GM21381 (cell line): ENCODE results near the gene AQP2.

Experiments used
- ATAC-seq: cut with Tn5 transposase; IDR thresholded peaks from one replicate; pipeline ENCODE4 v1.9.1; 2021; ENCODE audit warnings: mild to moderate bottlenecking, moderate library complexity; ENCODE audit not compliant: unreplicated experiment

AQP2 gene, protein sequence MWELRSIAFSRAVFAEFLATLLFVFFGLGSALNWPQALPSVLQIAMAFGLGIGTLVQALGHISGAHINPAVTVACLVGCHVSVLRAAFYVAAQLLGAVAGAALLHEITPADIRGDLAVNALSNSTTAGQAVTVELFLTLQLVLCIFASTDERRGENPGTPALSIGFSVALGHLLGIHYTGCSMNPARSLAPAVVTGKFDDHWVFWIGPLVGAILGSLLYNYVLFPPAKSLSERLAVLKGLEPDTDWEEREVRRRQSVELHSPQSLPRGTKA

DNA sequence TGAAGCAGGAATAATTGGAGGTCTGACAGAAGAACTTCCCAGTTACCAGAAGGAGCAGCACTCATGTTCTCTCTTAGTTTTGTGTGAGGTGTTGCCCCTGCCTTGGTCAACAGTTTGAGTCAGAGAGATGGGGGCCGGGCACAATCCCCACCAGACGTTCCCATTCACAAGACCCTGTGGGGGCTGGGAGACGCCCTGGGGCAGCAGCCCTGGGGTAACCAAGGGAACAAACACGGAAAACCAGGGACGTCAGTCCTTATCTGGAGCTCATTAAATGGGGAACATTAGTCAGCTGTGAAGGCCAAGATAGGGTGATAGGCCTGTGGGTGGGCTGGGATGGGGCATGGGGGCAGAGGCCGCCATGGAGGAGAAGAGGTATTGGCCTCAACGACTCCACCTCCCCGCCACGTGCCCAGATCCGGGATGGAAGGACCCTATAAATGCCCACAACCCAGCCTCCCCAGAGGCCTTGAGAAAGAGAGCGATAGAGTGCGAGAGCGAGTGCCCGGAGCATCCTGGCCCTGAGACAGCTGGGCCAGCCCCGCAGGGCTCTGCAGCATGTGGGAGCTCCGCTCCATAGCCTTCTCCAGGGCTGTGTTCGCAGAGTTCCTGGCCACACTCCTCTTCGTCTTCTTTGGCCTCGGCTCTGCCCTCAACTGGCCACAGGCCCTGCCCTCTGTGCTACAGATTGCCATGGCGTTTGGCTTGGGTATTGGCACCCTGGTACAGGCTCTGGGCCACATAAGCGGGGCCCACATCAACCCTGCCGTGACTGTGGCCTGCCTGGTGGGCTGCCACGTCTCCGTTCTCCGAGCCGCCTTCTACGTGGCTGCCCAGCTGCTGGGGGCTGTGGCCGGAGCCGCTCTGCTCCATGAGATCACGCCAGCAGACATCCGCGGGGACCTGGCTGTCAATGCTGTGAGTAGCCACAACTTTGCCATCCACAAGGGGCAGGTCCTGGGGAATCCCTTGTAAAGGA lies at the start of gene AQP2:
Gene AQP2 (plus strand): TSS at position 465 of the 979 bp plus-strand sequence. CDS start 94 bp downstream, at position 559.
- no peak for ATAC-seq

DNA sequence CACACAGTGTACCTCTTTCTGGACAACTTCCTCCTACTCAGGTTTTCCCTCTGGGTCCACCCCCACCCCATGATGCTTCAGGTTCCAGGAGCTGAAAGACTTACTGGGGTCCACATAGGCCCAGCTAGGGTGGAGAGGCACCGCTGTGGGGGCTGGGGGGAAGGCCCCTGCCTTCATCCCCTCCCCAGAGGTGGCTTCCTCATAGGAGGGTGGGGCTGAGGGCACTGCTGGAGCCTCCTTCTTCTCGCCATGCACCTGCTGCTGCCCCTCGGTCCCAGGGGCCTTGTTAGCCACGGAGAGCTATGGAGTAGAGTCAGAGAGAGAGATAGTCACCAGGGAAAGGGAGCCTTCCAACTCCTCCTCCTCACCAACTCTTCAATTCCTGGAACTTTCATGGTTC lies 49.5 kb upstream of the AQP2 start:
- ATAC-seq, result no peak

DNA sequence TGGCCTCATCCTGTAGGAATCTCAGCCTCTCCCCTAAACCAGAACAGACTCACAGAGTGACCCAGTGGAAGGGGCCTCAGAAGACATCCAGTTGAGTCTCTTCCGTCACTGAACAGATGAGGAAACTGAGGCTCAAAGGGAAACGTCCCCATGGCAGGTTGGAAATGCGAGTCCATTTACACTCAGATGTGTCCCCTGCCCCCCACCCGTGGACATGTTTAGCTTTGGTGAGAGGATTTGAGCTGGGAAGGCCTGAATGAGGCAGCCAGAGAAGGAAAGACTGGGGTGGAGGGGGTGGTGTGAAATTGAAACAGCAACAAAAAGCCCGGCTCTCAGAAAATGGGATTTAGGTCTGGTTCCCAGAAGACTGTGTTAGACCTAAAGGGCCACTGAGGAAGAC lies 48.6 kb upstream of the AQP2 start:
- ATAC-seq, result no peak

DNA sequence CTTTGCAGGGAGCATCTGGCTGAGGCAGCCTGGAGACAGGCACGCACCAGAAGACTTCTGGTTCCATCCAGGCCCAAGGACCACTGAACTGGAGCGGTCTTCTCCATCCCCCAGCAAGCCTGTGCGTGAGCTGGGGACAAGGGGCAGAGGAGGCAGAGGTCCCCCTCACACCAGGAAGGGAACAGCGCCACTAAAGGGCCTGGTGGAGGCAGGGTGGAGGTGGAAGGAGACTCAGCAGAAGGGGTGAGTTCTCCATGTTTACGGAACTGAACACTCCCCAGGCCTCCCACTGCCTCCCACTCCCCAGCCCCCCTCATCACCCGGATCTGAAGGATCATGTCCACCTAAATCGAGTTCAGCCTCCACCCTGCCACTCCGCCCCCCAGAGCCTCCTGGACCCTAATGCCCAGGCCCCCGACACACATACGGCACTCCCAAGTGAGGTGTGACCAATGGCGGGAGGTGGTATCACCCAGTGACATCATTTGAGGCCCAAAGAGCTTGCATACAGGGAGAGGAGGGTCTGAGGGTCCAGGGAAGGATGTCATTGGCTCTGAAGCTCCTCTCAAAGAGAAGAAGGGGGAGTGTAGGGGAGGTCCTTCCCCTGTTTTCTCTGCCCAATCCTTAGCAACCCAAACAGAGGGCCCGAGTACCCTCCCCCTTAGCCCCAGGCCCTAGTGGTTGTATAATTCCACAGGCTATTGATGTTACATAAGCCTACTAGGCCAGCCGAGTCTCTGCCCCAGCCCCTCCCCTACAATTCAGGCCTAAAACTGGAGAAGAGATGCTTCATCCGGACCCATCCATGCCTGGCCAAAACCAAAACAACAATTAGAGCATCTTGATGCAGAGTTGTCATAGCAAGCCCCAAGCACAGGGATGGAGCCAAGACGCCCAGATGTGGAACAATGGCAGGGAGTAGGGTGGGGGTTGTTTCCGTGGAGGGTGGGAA lies 47.9 kb upstream of the AQP2 start:
- ATAC-seq, result no peak

DNA sequence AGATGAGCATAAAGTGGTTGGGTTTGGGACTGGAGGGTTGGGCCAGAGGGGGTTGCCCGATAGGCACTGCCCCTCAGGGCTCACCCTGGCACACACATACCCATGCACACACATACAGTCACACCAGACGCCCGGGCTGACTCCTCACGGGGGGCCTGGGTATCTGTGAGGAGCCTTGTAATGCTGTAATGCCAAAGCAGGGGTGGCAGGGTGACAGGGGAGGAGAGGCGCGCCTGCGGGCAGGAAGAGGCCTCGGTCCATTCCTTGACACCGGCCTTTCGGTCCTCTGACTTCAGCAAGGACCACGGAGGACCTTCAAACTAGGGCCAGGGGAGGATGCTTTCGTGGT lies 47.2 kb upstream of the AQP2 start:
- no peak for ATAC-seq

DNA sequence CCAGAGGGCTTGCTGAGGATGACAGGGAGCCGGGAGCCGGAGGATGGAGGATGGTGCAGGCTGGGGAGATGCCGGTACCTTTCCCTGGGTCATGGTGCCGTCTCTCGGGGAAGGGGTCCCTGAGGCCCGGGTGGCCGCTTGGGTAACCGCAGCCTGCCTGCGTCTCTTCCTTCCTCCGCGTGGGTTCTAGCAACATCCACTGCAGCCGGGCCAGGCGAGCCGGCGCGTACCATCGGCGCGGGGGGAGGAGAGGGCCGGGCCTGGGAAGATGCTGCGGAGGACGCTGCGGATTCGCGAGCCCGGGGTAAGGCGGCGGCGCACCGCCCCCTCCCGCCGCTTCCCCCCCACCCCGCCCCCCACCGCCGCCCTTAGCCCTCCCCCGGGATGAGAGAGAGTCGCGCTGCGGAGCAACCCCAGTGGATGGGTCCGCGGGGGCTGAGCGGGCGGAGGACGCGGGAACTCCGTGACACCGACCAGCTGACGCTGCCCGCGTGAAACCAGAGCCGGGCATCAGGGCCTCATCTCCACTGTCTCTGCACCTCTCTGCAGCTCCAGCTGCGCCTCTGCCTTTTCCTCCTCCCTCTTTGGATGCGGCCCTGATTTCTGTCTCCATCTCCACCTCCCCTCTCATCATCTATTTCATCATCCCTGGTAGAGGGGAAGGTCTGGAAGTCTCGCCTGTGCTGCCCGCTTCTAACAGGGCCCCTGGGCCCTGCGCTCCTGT lies 46.7 kb upstream of the AQP2 start, which contains the start of gene FAIM2:
Gene FAIM2 (minus strand): TSS at position 201 of the 724 bp plus-strand sequence. CDS start 108 bp downstream, at position 93.
- ATAC-seq, result no peak

DNA sequence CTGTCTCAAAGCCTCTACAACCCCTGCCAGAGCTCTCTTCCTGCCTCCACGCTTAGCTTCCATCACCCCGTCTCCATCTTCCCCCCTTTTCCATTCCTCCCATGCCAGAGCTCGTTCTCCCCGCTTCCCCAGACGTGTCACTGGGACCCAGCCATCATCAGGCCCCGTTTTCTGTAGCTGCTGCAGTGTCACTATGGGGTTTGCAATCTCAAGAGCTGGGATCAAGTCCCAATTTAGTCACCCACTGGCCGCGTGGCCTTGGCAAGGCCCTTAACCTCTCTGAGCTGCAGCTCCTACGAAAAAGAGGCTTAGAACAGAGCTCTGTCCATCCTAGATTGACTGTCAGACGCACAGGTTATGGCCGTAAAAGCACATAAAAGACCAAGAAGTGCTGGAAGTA lies 45.9 kb upstream of the AQP2 start:
- no peak for ATAC-seq

DNA sequence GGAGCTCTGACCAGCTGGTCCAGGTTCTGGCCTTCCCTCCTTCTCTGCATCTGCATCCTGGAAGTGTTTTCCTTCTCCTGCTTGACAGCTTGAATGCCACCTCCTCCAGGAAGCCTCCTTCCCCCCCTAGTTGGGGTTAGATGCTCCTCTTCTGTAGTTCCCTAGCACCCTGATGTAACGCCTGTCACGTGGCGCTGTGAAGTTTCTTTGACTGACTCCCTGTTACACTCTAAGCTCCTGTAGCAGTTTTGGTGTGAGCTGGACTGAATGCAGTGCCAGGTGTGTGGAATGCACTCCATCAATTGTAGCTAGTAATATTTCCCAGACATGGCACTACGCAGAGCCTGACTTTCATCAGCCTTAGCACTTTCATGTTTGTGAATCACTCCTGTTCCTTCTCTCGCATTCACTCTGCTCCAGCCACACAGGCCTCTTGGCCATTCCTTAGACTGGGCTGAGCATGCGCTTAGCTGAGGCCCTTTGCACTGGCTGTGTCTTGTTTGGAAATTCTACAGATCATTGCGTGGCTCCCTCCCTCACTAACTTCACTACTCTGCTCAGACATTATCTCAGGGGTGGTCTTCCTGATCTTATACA lies 44.7 kb upstream of the AQP2 start:
- no peak for ATAC-seq

DNA sequence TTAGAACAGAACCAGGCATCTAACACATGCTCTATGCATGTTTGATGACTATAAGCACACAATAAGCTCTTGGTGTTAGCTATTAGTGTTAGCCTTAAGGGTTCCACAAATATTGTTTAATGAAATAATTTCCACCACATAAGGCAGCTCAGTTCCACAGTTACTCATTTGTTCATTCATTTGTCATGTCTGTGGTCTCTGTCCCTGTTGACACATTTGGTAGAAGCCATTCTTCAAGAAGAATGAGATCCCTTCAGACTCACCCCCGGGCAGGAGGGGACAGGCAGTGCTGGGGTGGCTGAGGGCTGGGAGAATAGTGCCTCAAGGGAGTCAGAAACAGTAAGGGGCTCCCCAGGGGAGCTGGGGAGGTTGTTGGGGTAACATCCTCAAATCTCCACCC lies 43.2 kb upstream of the AQP2 start:
- no peak for ATAC-seq

DNA sequence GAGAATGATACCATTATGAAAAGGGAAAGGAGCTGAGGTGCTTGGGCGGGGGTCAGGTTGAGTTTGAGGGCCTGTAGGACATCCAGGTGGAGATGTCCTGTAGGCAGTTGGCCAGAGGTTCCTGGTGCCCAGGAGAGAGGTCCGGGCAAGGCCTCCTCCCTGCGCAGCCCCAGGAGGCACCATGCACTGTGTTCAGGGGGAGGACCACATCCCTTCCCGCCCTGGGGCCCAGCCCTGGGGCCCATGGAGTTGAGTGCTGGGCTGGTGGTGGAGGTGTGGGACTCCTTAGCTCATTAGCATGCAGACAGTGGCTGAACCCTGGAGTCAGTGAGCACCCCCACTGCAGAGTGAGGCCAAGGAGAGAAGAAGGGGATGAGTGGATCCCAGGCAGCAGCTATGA lies 41.2 kb upstream of the AQP2 start:
- no peak for ATAC-seq

DNA sequence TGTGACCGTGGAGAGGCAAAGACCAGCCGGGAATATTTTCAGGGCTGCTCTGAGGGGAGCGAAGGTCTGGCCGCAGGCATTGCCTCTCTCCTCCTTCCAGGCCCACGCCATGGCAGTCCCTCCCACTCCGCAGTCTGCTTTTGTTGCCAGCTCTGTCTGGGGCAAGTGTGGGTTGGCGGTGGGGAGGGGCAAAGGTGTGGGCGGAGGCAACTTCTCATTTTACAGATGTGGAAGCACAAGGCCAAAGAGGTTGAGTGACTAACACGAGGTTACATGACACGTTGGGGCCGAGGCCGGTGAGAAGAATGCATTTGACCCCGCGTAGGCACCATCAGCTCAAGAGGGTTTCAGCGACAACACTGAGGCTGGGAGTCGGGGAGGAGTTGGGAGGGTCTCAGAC lies 40.7 kb upstream of the AQP2 start:
- no peak for ATAC-seq

DNA sequence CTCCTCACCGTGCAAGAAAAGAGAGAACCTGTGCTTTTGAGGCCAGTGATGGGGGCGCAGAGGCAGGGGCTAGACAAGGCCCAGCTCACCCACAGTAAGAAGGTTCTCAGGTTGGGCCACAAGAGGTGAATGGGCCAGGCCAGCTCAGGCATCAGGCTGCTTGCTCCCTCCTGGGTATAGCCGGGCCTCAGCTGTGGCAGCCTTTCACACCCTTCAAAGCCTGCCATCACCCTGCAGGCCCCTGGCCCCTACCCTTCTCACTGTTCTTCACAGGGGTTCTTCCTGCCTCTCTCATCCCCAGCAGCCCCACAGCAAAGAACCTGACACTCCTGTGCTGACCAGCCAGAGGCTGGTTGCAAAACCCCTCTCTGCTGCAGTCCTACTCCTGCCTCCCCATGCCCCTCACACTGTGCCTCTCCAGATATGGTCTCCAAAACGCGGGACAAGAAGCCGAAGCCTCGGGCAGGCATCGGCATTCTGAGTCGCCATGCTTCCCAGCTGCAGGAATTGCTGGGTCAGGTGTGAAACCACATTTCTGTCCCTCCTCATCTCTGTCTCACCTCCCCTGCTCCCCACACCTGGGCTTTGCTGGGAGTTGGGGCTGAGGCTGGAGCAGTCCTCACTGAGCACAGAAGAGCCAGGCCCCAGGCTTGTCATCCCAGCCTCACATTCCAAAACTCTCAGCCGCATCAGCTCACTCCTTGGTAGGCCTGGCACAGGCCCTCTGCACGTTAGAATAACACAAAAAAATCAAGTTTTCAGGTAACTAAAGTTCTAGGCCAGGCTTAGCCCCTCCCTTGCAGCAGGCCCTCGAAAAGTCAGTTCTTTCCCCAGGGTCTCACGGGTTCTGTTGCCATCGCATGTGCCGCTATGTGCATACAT lies 40.0 kb upstream of the AQP2 start:
- ATAC-seq, result no peak

DNA sequence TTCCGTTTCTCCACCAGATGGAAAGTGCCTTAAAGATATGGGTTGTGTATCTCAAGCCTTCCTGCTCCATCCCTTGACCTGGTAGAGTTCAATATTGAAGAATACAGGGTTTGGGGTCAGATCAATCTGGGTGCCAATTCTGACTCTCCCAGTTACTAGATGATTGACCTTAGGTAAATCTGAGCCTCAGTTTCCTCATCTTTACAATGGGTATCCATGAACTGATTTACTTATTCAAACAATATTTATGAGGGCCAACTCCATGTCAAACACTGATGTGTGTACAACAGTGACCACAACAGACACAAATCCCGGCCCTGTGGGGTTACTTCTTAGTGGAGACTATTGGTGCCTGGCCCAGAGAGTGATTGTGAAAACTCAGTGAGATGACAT lies 39.3 kb upstream of the AQP2 start:
- ATAC-seq, result no peak

DNA sequence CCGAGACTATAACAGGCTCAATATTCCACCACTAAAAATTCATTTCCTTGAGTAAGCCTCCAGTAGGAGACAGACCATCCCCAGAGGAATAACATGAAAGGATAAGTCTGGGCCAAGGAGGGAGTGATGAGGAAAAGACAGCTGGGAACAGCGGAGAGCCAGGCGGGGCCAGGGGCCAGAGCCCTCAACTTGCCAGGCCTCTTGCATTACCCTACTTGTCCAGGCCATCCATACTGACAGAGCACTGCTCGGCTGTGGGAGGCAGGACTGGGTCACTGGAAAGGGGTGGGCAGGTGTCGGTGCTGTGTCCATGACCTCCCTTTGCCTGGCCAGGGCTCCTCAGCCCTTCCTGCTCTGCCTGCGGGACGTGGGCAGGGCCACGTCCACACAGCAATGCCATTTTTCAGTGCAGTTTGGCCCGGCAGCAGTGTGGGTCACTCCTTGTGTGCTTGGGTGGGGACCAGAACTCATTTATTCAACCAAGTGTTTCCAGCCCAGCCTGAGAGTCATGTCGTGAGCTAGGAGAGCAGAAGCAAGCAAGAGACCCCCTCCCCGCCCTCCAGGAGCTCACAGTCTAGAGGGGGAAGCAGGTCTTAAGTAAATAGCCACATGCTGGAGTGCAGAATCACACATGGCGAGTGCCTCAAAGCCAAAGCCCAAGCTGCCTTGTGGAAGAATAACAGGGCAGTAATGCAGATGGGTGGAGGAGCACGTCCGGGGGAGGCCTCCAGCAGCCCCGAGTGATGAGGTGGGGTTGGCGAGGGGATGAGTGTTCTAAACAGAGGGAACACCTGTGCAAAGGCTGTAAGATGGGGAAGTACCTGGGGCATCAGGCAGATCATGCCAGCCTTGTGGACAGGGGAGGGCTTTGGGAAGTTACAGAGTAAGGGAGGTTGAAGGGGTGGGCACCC lies 37.9 kb upstream of the AQP2 start:
- no peak for ATAC-seq

DNA sequence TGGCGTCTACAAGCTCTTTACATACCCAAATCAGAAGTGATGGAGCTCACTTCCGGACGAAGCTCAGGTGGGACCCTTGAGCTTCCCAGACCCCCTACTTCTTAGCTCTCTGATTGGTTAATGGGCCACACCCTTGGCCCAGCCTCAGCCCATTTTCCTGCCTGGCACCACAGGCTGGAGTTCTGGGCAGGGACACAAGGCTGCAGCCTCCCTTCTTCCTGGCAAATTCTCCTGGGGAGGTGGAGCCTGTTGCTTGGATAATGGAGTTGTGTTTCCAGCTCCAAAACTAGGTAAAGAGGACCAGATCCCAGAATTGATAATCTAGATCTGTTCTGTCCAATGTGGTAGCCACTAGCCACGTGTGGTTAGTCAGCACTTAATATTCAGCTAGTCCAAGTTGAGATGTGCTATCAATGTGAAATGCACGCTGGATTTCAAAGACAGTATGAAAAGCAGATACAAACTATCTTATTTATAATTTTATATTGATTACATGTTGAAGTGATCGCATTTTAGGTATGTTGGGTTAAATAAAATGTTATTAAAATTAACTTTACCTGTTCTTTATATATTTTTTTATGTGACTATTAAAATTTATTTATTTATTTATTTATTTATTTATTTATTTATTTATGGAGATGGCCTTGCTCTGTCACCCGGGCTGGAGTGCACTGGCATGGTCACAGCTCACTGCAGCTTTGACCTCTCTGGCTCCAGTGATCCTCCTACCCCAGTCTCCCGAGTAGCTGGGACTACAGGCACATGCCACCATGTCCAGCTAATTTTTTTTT lies 34.2 kb upstream of the AQP2 start:
- ATAC-seq, result no peak

DNA sequence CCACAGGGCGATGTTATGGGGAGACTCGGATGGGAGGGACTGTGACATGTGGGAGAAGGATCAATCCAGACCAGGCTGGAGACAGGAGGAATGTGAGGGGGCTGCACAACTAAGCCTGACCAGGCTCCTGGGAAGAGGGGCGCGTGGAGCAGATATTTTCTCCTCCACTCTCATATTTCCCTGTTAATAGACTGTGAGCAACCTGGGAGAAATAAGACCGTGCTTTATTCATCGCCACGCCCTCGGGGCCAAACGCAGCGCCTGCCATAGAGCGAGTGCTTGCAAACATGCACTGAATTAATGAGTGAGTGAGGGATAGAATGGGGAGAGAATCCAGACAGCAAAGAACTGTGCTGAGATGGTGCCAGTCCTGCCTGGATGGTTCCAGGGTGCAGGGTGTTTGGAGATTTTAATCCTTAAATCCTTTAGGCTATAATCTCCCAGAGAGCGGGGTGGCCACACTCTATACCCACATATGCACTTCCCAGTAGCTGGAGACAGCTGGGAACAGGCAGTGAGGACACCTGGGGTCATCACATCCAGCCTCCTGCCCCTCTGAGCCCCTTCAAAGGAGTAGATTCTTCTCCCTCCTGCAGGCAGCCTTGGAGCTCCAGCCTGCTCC lies 33.3 kb upstream of the AQP2 start:
- no peak for ATAC-seq

DNA sequence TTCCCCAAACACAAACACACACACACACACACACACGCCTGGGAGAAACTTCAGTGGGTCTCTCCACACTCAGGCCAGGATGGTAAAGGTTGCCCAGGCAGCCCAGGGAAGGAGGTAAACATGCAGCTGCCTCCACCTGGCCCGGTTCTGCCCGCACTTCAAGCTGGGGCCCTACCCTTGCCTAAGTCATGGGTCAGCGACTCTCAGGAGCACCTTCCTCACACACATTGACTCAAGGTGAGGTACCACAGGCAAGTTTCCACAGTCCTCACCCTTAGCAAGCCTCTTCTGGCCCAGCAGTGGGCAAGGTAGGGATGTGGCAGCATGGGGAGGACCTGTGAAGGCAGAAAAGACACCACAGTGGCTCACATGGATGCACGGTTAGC lies 32.8 kb upstream of the AQP2 start:
- ATAC-seq, result no peak
